G401 (cell line): Measurements from ENCODE around the gene SKIC2. TPM values are rescaled to one million over a fixed set of nuclear protein-coding genes. Genes with fewer than 3 reads are reported as not detected.
"Not testable (repeated sequence)": the region's sequence is repeated elsewhere in the genome, so short reads cannot be mapped to it uniquely, and the experiment has no call there.

Source experiments
- DNase-seq: peaks from one replicate; pipeline ENCODE4 v3.0.0-alpha.2; 2015; ENCODE audit warnings: low spot score
- in situ Hi-C: cut with HindIII; loops from 2 replicates; pipeline ENCODE4 v1.10.0; 2016; ENCODE audit warnings: low sequenced_read_pairs, mixed read lengths
- total RNA-seq: library from RNA; depleted of rRNA; stranded (reverse); fragments of >200 nt; shearing (Covaris generic); gene quantifications from 2 replicates; pipeline ENCODE4 v1.2.3, GENCODE V29; 2014

The SKIC2 gene
- total RNA-seq, 1 experiment from 2014 or later, result 41.0 TPM

- DNase-seq, in situ Hi-C loops: not testable (repeated sequence)
Measured at GRCh38 chr6:31981744-31982143, 22.8 kb downstream of the SKIC2 start, which contains the start of gene C4A. Gene C4A, plus strand, starts transcription at chr6:31982057. Its CDS starts 51 bp downstream, at chr6:31982108.

GRCh38 chr6:31989363-31989762 is 30.4 kb downstream of the SKIC2 start:
- in situ Hi-C loops, DNase-seq: not testable (repeated sequence)

- in situ Hi-C loops, DNase-seq: not testable (repeated sequence)
Measured at GRCh38 chr6:31994421-31994820, 35.4 kb downstream of the SKIC2 start.

- in situ Hi-C loops, DNase-seq: not testable (repeated sequence)
Measured at GRCh38 chr6:31996385-31996784, 37.4 kb downstream of the SKIC2 start.

- in situ Hi-C loops, DNase-seq: not testable (repeated sequence)
Measured at GRCh38 chr6:32002546-32003268, 43.7 kb downstream of the SKIC2 start.

- DNase-seq, in situ Hi-C loops: not testable (repeated sequence)
Measured at GRCh38 chr6:32003301-32003700, 44.3 kb downstream of the SKIC2 start.

GRCh38 chr6:32004393-32004792 is 45.4 kb downstream of the SKIC2 start:
- in situ Hi-C loops, DNase-seq: not testable (repeated sequence)

- DNase-seq, in situ Hi-C loops: not testable (repeated sequence)
Measured at GRCh38 chr6:32004864-32005537, 46.0 kb downstream of the SKIC2 start.

- DNase-seq, in situ Hi-C loops: not testable (repeated sequence)
Measured at GRCh38 chr6:32005538-32005880, 46.5 kb downstream of the SKIC2 start.

GRCh38 chr6:32005991-32006529 is 47.1 kb downstream of the SKIC2 start:
- in situ Hi-C loops, DNase-seq: not testable (repeated sequence)

GRCh38 chr6:32007086-32007485 is 48.1 kb downstream of the SKIC2 start:
- in situ Hi-C loops, DNase-seq: not testable (repeated sequence)

GRCh38 chr6:32008037-32008436 is 49.1 kb downstream of the SKIC2 start:
- DNase-seq, in situ Hi-C loops: not testable (repeated sequence)

GRCh38 chr6:32008616-32009015 is 49.6 kb downstream of the SKIC2 start:
- in situ Hi-C loops, DNase-seq: not testable (repeated sequence)

- in situ Hi-C loops, result not testable (repeated sequence)
Measured at GRCh38 chr6:32009537-32009936, 50.6 kb downstream of the SKIC2 start.

GRCh38 chr6:32010856-32011530 is 52.0 kb downstream of the SKIC2 start:
- in situ Hi-C loops, DNase-seq: not testable (repeated sequence)

More at GRCh38 chr6:32009537-32009936, 50.6 kb downstream of the SKIC2 start:
- not testable (repeated sequence) for DNase-seq

- DNase-seq, in situ Hi-C loops: not testable (repeated sequence)
Measured at GRCh38 chr6:32012941-32013617, 54.1 kb downstream of the SKIC2 start.

GRCh38 chr6:32013738-32014137 is 54.8 kb downstream of the SKIC2 start:
- in situ Hi-C loops, DNase-seq: not testable (repeated sequence)

GRCh38 chr6:32014547-32014946 is 55.6 kb downstream of the SKIC2 start, which contains the start of gene C4B:
Gene C4B, plus strand, starts transcription at chr6:32014795. Its CDS starts 51 bp downstream, at chr6:32014846.
- in situ Hi-C loops, DNase-seq: not testable (repeated sequence)
